HCT116 (cell line): ENCODE measurements around the gene TMEM132D. TPM values are rescaled to one million over a fixed set of nuclear protein-coding genes. Genes with fewer than 3 reads are reported as not detected.

Experiments
- ATAC-seq: fragments of 200-7000 bp; cut with Tn5 transposase; 2 replicates; pipeline ENCODE4 v1.9.1; 2020; ENCODE audit warnings: mild to moderate bottlenecking, moderate library complexity
- BruUV-seq: library from RNA; stranded (reverse); fragments of 400-500 nt; replicated peaks from 2 replicates; lab custom pipeline; 2021; lab: Mats Ljungman, UMichigan
- CTCF ChIA-PET: fragments of 300-600 bp; sonication (Branson Sonifier 250); formaldehyde crosslinking; loops from one replicate; lab custom pipeline; 2021; ENCODE audit warnings: antibody characterized with exemption; lab: Charles Lee
- POLR2A ChIA-PET: fragments of 300-600, 350-600 bp; sonication (Branson Sonifier 250); formaldehyde crosslinking; loops from one replicate; lab custom pipeline; 2021; ENCODE audit warnings: antibody characterized with exemption; lab: Charles Lee
- RAD21 ChIA-PET, 2 experiments: fragments of 300-600 bp; sonication (Branson Sonifier 250); formaldehyde crosslinking; loops; one replicate each; lab custom pipeline; 2023; ENCODE audit warnings: low total read pairs in 2 of 2; ENCODE audit not compliant: uncharacterized antibody in 2 of 2, unreplicated experiment in 2 of 2, low non-redundant PET in 1 of 2; lab: Charles Lee
- DNase-seq: peaks from one replicate; pipeline ENCODE4 v3.0.0-alpha.2; 2010; ENCODE audit warnings: low read depth, low spot score
- H2AFZ ChIP-seq: fragments of 200-600 bp; shearing (Covaris generic), sonication (generic); 2 replicates; pipeline ENCODE4 v1.6.1; 2017; ENCODE audit warnings: low read depth, mixed run types, mixed read lengths, antibody characterized with exemption, low read length; ENCODE audit not compliant: poor library complexity, severe bottlenecking
- H3K27ac ChIP-seq: 2 replicates; pipeline ENCODE4 v1.5.1; 2012; ENCODE audit warnings: low read depth, low read length
- H3K27me3 ChIP-seq: fragments of 200-600 bp; sonication (generic); 2 replicates; pipeline ENCODE4 v1.6.1; 2016; ENCODE audit warnings: mixed run types, low read length, mixed read lengths; ENCODE audit not compliant: insufficient read depth
- H3K36me3 ChIP-seq, 2 experiments: fragments of 200-500 bp in 1 of 2; fragments of 200-600 bp in 1 of 2; sonication (Bioruptor generic) in 1 of 2; sonication (generic) in 1 of 2; 2 replicates each; pipeline versions ENCODE4 v1.5.1 to v1.6.1; 2014 to 2016; ENCODE audit warnings: low read length in 2 of 2, inconsistent platforms in 1 of 2, mixed read lengths in 1 of 2, mixed run types in 1 of 2; ENCODE audit not compliant: insufficient read depth in 2 of 2, control insufficient read depth in 1 of 2
- H3K4me1 ChIP-seq, 2 experiments: fragments of 200-600 bp in 1 of 2; sonication (generic) in 1 of 2; 2 replicates each; pipeline versions ENCODE4 v1.5.1 to v1.6.1; 2012 to 2017; ENCODE audit warnings: low read length in 2 of 2, inconsistent platforms in 1 of 2, mild to moderate bottlenecking in 1 of 2, mixed read lengths in 1 of 2, mixed run types in 1 of 2, moderate library complexity in 1 of 2; ENCODE audit not compliant: insufficient read depth in 2 of 2, control insufficient read depth in 1 of 2
- H3K4me2 ChIP-seq: fragments of 200-600 bp; sonication (generic); 2 replicates; pipeline ENCODE4 v1.6.1; 2017; ENCODE audit warnings: mixed run types, low read length, mixed read lengths
- H3K4me3 ChIP-seq, 2 experiments: fragments of 200-600 bp in 1 of 2; sonication (generic) in 1 of 2; replicated peaks in 1 of 2; 2 replicates each; pipeline ENCODE4 v1.5.1; 2011 to 2016; ENCODE audit warnings: low read length in 2 of 2, control low read depth in 1 of 2, low read depth in 1 of 2, mild to moderate bottlenecking in 1 of 2, mixed read lengths in 1 of 2, mixed run types in 1 of 2
- H3K79me2 ChIP-seq: fragments of 200-600 bp; sonication (generic); 2 replicates; pipeline ENCODE4 v1.6.1; 2017; ENCODE audit warnings: mild to moderate bottlenecking, mixed run types, low read length, moderate library complexity, mixed read lengths; ENCODE audit not compliant: insufficient read depth
- H3K9ac ChIP-seq: fragments of 200-600 bp; sonication (generic); 2 replicates; pipeline ENCODE4 v1.6.1; 2016; ENCODE audit warnings: low read length, mixed read lengths
- H3K9me2 ChIP-seq: fragments of 200-600 bp; sonication (generic), shearing (Covaris generic); 2 replicates; pipeline ENCODE4 v1.6.1; 2017; ENCODE audit warnings: mixed run types, mild to moderate bottlenecking, moderate library complexity; ENCODE audit not compliant: insufficient read depth
- H3K9me3 ChIP-seq, 2 experiments: fragments of 200-500 bp in 1 of 2; fragments of 200-600 bp in 1 of 2; sonication (Bioruptor generic) in 1 of 2; sonication (generic) in 1 of 2; 2 replicates each; pipeline ENCODE4 v1.6.1; 2014 to 2017; ENCODE audit warnings: low read length in 2 of 2, mixed read lengths in 2 of 2, inconsistent platforms in 1 of 2, low read depth in 1 of 2, mild to moderate bottlenecking in 1 of 2, mixed run types in 1 of 2, moderate library complexity in 1 of 2; ENCODE audit not compliant: control insufficient read depth in 1 of 2, insufficient read depth in 1 of 2
- H4K20me1 ChIP-seq: fragments of 200-600 bp; sonication (generic), shearing (Covaris generic); 2 replicates; pipeline ENCODE4 v1.6.1; 2017; ENCODE audit warnings: mixed run types, mild to moderate bottlenecking, moderate library complexity; ENCODE audit not compliant: insufficient read depth
- CBX3 ChIP-seq: IDR thresholded peaks from 2 replicates; pipeline ENCODE4 v1.6.1; 2012; ENCODE audit warnings: low read depth
- CTCF ChIP-seq, 3 experiments: fragments of 200-600 bp in 1 of 3; sonication (generic) in 1 of 3; IDR thresholded peaks in 2 of 3; conservative IDR thresholded peaks in 1 of 3; 2 replicates each; pipeline ENCODE4 v1.5.1; 2012 to 2017; ENCODE audit warnings: low read depth in 2 of 3, low read length in 2 of 3, antibody characterized with exemption in 1 of 3, borderline replicate concordance in 1 of 3, control low read depth in 1 of 3, mild to moderate bottlenecking in 1 of 3, mixed read lengths in 1 of 3, mixed run types in 1 of 3, moderate library complexity in 1 of 3; ENCODE audit not compliant: insufficient read depth in 1 of 3
- ELF1 ChIP-seq: IDR thresholded peaks from 2 replicates; pipeline ENCODE4 v1.6.1; 2012; ENCODE audit warnings: low read depth, borderline replicate concordance
- EZH2phosphoT487 ChIP-seq: fragments of 200-600 bp; IDR thresholded peaks from 2 replicates; pipeline ENCODE4 v1.6.1; 2018; ENCODE audit warnings: antibody characterized with exemption, borderline replicate concordance
- FOSL1 ChIP-seq: IDR thresholded peaks from 2 replicates; pipeline ENCODE4 v1.6.1; 2012; ENCODE audit warnings: low read depth
- REST ChIP-seq: IDR thresholded peaks from 2 replicates; pipeline ENCODE4 v1.6.1; 2012; ENCODE audit warnings: low read depth
- TCF7L2 ChIP-seq: IDR thresholded peaks from 2 replicates; pipeline ENCODE4 v1.7.0; 2011; ENCODE audit warnings: borderline replicate concordance, inconsistent platforms; ENCODE audit not compliant: insufficient read depth, insufficient read length; ENCODE audit errors: extremely low read depth
- YY1 ChIP-seq: IDR thresholded peaks from 2 replicates; pipeline ENCODE4 v1.6.1; 2011; ENCODE audit warnings: low read length, low read depth, moderate library complexity, mild to moderate bottlenecking; ENCODE audit not compliant: insufficient replicate concordance; ENCODE audit errors: extremely low read depth
- ZBTB33 ChIP-seq: IDR thresholded peaks from 2 replicates; pipeline ENCODE4 v1.6.1; 2011; ENCODE audit warnings: mild to moderate bottlenecking, low read length, moderate library complexity; ENCODE audit not compliant: insufficient replicate concordance; ENCODE audit errors: extremely low read depth
- ZFX ChIP-seq: fragments of 450-650 bp; IDR thresholded peaks from 2 replicates; pipeline ENCODE4 v1.6.1; 2017
- ZNF274 ChIP-seq: fragments of 200-500 bp; sonication (Bioruptor generic); IDR thresholded peaks from 2 replicates; pipeline ENCODE4 v1.6.1; 2014; ENCODE audit warnings: mild to moderate bottlenecking, low read depth, low read length, inconsistent platforms
- intact Hi-C: fragments of 100-400 bp; cut with micrococcal nuclease; formaldehyde crosslinking; loops from 2 replicates; pipeline ENCODE4 v1.10.0; 2022
- total RNA-seq: library from RNA; stranded (reverse); gene quantifications from one replicate; pipeline ENCODE4 v1.2.1, GENCODE V29; 2021; ENCODE audit not compliant: unreplicated experiment

TMEM132D gene
- total RNA-seq, 1 experiment from 2014 or later: not detected

- no peak for TF ChIP-seq ZNF274
- Histone ChIP-seq H4K20me1 (no peaks in the 10 kb centered on the region), H3K9me3 (peaks cover 15 to 17% of the 10 kb centered on the region in 2 experiments; a peak in 2 of 4 replicates), H3K9me2 (no peaks in the 10 kb centered on the region), H3K9ac (no peak overlapping the region), H3K36me3 (no peaks in the 10 kb centered on the region), H3K4me2 (no peak overlapping the region), H3K27ac (no peak overlapping the region), H3K79me2 (no peaks in the 10 kb centered on the region), H3K27me3 (no peaks in the 10 kb centered on the region), H3K4me1 (no peaks in the 10 kb centered on the region), H3K4me3 (no peak overlapping the region), H2AFZ (no peak overlapping the region)
- ChIA-PET POLR2A (no interaction called here), CTCF (no interaction called here), RAD21 (no interaction called here)
- ATAC-seq: no peak
- intact Hi-C loops: no loop called here
- no peak for DNase-seq
- no TSS peak for BruUV-seq
These were observed 499.3 kb downstream of the TMEM132D start for GRCh38 chr12:129404556-129404955.

GRCh38 chr12:129401572-129401971 is 502.3 kb downstream of the TMEM132D start:
- no peak for DNase-seq
- intact Hi-C loops: no loop called here
- no peaks in the 10 kb centered on the region for H3K79me2 ChIP-seq
- H3K9me2 ChIP-seq: no peaks in the 10 kb centered on the region
- no peaks in the 10 kb centered on the region for H3K27me3 ChIP-seq
- no peak overlapping the region for H3K27ac ChIP-seq
- H3K4me3 ChIP-seq: no peak overlapping the region
- H3K36me3 ChIP-seq: no peaks in the 10 kb centered on the region
- POLR2A ChIA-PET: no interaction called here
- no peak overlapping the region for H2AFZ ChIP-seq
- no peaks in the 10 kb centered on the region for H3K4me1 ChIP-seq
- RAD21 ChIA-PET: no interaction called here
- ATAC-seq: no peak
- BruUV-seq: no TSS peak
- H3K9me3 ChIP-seq: peaks cover 13 to 24% of the 10 kb centered on the region in 2 experiments; a peak in 2 of 4 replicates
- H3K4me2 ChIP-seq: no peak overlapping the region
- CTCF ChIA-PET: no interaction called here
- no peak overlapping the region for H3K9ac ChIP-seq
- H4K20me1 ChIP-seq: no peaks in the 10 kb centered on the region
- TF ChIP-seq REST (no peak), CTCF (IDR thresholded peaks at IDR 0.05 in 2 of 3, conservative IDR thresholded peaks at IDR 0.05 in 1 of 3; ENCODE audit: borderline replicate concordance in 1 of 3, insufficient read depth in 1 of 3, low read depth in 2 of 3, low read length in 2 of 3) (no peak), TCF7L2 (no peak), YY1 (no peak), ELF1 (no peak), FOSL1 (no peak), ZFX (no peak), EZH2phosphoT487 (no peak), ZBTB33 (no peak), CBX3 (no peak)
